T-helper 2 cell treated with Interferon-gamma antibody and Interleukin-4, amounts not matched to agents 5 μg/mL and 100 μg/mL, for 36 hours (primary cell): Measurements from ENCODE around the gene HEPHL1.

Experiments
- DNase-seq: peaks from one replicate; pipeline ENCODE4 v3.0.0; 2021; ENCODE audit warnings: low spot score
- H3K27ac Mint-ChIP-seq: one replicate; pipeline ENCODE4 v1.8.0; 2021; ENCODE audit warnings: mild to moderate bottlenecking, mixed read lengths
- H3K27me3 Mint-ChIP-seq: one replicate; pipeline ENCODE4 v1.8.0; 2021; ENCODE audit warnings: low read depth, mixed read lengths
- H3K36me3 Mint-ChIP-seq: one replicate; pipeline ENCODE4 v1.8.0; 2021; ENCODE audit warnings: low read depth, mixed read lengths
- H3K4me1 Mint-ChIP-seq: one replicate; pipeline ENCODE4 v1.8.0; 2021; ENCODE audit warnings: low read depth, mixed read lengths
- H3K4me3 Mint-ChIP-seq: one replicate; pipeline ENCODE4 v1.8.0; 2022; ENCODE audit warnings: mild to moderate bottlenecking, moderate library complexity, mixed read lengths
- H3K9me3 Mint-ChIP-seq: one replicate; pipeline ENCODE4 v1.8.0; 2021; ENCODE audit warnings: mixed read lengths

The HEPHL1 gene

DNA sequence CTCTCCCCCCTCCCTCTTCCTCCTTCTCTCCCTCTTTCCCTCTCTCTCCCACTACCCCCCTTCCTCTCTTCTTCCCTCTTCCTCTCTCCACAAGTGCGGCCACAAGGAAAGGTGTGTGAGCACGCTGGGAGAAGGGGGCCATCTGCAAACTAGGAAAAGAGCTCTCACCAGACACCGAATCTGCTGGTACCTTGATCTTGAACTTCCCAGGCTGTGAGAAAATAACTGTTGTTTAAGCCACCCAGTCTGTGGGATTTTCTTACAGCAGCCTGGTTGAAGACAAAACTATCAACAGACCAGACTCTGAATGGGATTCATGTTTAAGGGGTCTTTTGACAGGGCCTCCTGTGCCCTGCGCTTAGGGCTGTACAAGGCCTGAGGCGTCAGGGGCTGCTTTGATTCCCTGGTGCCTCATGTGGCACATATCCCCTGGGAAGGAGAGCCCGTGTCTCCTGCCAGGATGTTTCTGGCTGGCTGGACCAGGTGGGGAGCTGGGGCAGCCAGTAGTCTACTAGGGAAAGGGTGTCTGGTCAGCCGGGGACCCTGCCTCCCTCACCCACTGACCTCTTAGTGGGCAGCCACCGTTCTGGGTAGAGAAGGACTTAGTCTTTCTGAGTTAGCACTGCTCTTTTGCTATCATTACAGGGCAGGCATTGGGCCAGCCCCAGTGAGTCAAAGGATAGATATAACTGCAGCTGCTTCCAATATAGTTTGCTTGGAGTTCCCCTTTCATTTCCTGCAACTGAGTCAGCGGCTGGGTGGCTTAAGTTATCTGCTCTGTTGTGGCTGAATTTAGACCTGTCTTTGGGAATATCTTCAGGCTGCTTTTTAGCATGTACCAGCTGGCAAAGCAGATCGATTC lies 113.7 kb downstream of the HEPHL1 start:
- no peak overlapping the region for H3K4me3 Mint-ChIP-seq

DNA sequence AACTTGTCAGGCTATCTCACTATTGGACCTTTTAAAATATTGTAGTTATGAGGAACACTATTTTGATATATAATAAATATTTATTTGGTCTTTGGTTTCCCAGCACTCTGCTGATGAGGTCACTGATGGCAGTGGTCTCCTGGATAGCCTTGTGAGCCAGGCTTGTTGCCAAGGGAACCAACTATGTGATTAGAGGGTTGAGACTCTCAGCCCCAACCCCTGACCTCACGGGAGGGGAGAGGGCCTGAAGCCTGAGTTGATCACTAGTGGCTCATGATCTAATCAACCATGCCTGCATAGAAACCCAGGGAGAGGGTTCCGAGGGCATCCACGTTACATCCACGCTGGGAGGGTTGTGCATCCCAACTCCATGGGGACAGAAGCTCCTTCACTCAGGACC lies 118.3 kb downstream of the HEPHL1 start:
- Mint-ChIP-seq H3K27ac (no peak overlapping the region), H3K4me3 (no peak overlapping the region), H3K27me3 (no peaks in the 10 kb centered on the region), H3K9me3 (no peaks in the 10 kb centered on the region), H3K4me1 (peaks cover 32% of the 10 kb centered on the region), H3K36me3 (peaks cover 4% of the 10 kb centered on the region)
- DNase-seq: no peak

More for the DNA sequence above, 113.7 kb downstream of the HEPHL1 start:
- Mint-ChIP-seq H3K27ac (no peak overlapping the region), H3K4me1 (peaks cover 31% of the 10 kb centered on the region), H3K9me3 (no peaks in the 10 kb centered on the region), H3K36me3 (peaks cover 4% of the 10 kb centered on the region), H3K27me3 (no peaks in the 10 kb centered on the region)
- peak; percentile 51 for DNase-seq

DNA sequence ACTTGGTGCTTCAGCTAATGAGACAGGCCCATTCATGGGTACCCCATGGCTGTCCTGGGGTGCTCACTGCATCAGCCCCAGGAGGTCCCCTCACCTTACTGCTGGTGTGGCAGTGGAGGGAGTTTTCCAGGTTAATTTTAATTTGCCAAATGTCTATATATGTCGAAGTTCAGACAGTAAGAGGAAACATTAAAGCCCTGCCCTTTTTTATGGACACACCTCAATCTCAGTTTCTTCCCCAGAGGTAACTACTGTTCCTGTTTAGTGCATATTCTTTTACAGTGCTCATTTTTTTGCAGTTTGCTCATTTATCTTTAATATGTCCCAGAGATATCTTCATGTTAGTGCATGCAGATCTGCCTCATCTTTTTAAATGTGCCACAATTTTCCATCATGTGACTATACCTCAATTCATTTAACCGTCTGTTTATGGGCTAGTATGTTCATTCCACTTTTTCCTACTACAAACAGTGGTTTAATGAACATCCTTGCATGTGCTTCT lies 119.1 kb downstream of the HEPHL1 start:
- Mint-ChIP-seq H3K9me3 (no peaks in the 10 kb centered on the region), H3K4me3 (no peak overlapping the region), H3K4me1 (peaks cover 25% of the 10 kb centered on the region), H3K27me3 (no peaks in the 10 kb centered on the region), H3K36me3 (peaks cover 4% of the 10 kb centered on the region), H3K27ac (no peak overlapping the region)
- no peak for DNase-seq

DNA sequence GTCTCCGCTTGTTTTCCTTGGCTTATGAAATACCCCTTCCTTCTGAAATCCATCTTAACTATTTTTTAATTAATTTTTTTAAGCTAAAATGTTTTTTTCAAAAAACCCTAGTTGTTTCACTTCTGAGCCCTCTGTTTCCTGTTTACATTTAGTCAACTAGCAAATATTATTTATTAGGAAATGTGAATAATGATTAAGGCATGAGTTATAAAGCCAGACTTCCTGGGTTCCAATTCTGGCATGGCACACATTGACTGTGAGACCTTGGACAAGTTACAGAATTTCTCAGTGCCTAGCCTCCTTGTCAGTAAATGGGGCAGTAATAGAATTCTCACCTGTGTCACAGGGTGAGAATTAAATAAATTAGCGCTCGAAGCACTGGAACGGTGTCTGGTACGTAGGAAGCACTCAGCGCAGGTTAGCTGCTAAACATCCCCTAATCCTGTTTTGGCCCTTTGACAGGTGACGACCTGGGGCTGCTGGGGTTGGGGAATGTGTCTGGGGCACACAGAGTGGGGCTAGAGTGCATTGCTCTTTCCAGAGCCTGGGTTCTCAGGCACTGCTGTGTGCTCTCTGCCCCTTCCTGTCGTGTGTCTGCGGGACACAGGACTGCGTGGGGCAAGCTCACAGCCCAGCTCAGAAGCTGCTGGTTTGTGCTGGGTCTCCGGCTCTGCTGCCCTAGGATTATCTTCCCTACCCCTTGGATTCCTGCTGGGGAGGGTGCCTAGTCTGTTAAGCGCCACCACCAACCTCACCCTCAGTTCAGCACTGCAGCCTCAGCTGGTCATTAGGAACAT lies 120.6 kb downstream of the HEPHL1 start:
- peaks cover 24% of the 10 kb centered on the region for H3K4me1 Mint-ChIP-seq
- peaks cover 2% of the 10 kb centered on the region for H3K36me3 Mint-ChIP-seq
- no peak for DNase-seq
- no peaks in the 10 kb centered on the region for H3K9me3 Mint-ChIP-seq
- no peak overlapping the region for H3K4me3 Mint-ChIP-seq
- no peaks in the 10 kb centered on the region for H3K27me3 Mint-ChIP-seq
- no peak overlapping the region for H3K27ac Mint-ChIP-seq

GRCh38 chr11:94142308-94143281 lies 121.4 kb downstream of the HEPHL1 start:
- Mint-ChIP-seq H3K4me3 (no peak overlapping the region), H3K27ac (no peak overlapping the region), H3K36me3 (no peaks in the 10 kb centered on the region), H3K4me1 (peaks cover 29% of the 10 kb centered on the region), H3K27me3 (no peaks in the 10 kb centered on the region), H3K9me3 (no peaks in the 10 kb centered on the region)
- no peak for DNase-seq

GRCh38 chr11:94144216-94144615 lies 123.1 kb downstream of the HEPHL1 start:
- Mint-ChIP-seq H3K4me1 (peaks cover 40% of the 10 kb centered on the region), H3K4me3 (no peak overlapping the region), H3K27me3 (no peaks in the 10 kb centered on the region), H3K36me3 (no peaks in the 10 kb centered on the region), H3K9me3 (no peaks in the 10 kb centered on the region), H3K27ac (no peak overlapping the region)
- DNase-seq: no peak

DNA sequence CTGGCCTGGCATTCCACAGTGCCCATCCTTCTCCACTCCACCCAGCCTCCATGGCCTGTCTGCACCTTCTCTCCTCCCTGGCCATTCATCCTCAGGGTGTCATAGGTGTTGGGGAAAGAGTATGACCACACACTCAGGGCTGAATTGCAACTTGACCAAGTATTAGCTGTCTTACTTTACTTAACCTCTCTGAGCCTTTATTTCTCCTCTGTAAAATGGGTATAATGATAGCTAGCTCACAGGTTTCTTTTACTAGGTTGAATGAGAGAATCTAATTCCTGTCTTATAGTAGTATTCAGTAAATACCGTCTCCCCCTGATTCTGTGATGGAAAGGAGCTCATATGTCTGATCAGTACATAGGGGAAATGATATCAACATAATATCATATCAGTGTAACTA lies 123.5 kb downstream of the HEPHL1 start:
- no peaks in the 10 kb centered on the region for H3K27me3 Mint-ChIP-seq
- H3K4me3 Mint-ChIP-seq: no peak overlapping the region
- H3K4me1 Mint-ChIP-seq: peaks cover 44% of the 10 kb centered on the region
- no peak overlapping the region for H3K27ac Mint-ChIP-seq
- H3K9me3 Mint-ChIP-seq: no peaks in the 10 kb centered on the region
- no peak for DNase-seq
- H3K36me3 Mint-ChIP-seq: no peaks in the 10 kb centered on the region

DNA sequence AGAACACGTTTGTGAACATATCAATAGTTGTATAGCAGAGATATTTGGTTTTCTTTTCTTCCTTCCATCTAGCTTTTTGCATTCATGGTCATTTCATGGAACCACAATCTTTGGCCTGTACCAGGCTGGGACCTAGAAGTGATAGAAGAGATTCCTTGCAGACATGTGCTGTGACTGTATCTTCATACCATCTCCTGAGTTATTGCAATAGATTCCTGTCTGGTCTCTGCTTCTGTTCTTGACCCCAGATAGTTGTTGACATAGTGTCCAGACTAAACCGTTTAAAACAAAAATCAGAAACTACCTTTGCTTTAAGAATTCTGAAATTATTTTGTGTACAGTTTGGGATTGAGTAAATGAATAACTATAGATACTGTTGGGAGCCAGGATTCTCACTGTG lies 124.3 kb downstream of the HEPHL1 start:
- no peaks in the 10 kb centered on the region for H3K27me3 Mint-ChIP-seq
- H3K27ac Mint-ChIP-seq: no peak overlapping the region
- H3K4me1 Mint-ChIP-seq: peaks cover 43% of the 10 kb centered on the region
- H3K36me3 Mint-ChIP-seq: no peaks in the 10 kb centered on the region
- DNase-seq: no peak
- H3K9me3 Mint-ChIP-seq: no peaks in the 10 kb centered on the region
- no peak overlapping the region for H3K4me3 Mint-ChIP-seq

- no peaks in the 10 kb centered on the region for H3K9me3 Mint-ChIP-seq
- H3K36me3 Mint-ChIP-seq: no peaks in the 10 kb centered on the region
- no peak overlapping the region for H3K4me3 Mint-ChIP-seq
- no peaks in the 10 kb centered on the region for H3K27me3 Mint-ChIP-seq
- peaks cover 46% of the 10 kb centered on the region for H3K4me1 Mint-ChIP-seq
- no peak for DNase-seq
- no peak overlapping the region for H3K27ac Mint-ChIP-seq
These were observed 124.8 kb downstream of the HEPHL1 start for GRCh38 chr11:94145916-94146315.

GRCh38 chr11:94147433-94147845 lies 126.3 kb downstream of the HEPHL1 start:
- Mint-ChIP-seq H3K36me3 (no peaks in the 10 kb centered on the region), H3K4me1 (peaks cover 56% of the 10 kb centered on the region), H3K4me3 (peak overlapping the region; percentile 7), H3K9me3 (no peaks in the 10 kb centered on the region), H3K27ac (no peak overlapping the region), H3K27me3 (no peaks in the 10 kb centered on the region)
- peak; percentile 66 for DNase-seq

- Mint-ChIP-seq H3K4me3 (no peak overlapping the region), H3K4me1 (peaks cover 56% of the 10 kb centered on the region), H3K9me3 (no peaks in the 10 kb centered on the region), H3K27ac (no peak overlapping the region), H3K36me3 (no peaks in the 10 kb centered on the region), H3K27me3 (no peaks in the 10 kb centered on the region)
- DNase-seq: no peak
These were observed 127.0 kb downstream of the HEPHL1 start for GRCh38 chr11:94148189-94148588.

DNA sequence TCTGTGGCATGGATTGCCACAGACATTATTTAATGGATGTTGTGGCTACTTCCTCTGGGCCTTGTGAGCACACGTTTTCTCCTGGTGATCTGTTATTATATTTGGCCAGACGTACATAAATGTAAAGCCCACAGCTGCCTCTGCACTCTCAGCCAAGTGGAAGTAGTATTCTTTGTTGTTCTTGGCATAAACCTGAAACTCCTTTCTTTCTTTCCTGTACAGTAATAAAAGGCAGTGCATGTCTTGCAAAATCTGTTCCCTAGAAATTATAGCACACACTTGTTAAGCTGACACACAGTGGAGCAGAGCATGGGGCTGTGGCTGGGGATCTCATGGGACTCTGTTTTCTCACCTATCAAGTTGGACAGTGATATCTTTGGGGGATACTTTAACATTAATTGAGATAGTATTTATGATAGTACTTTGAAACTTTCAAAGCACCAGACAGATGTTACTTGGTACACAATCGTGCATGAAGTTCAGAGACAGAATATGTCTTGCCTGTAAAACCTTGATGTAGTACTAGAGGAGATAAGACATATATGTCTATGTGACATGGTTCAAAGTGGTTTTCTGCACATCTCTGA lies 128.4 kb downstream of the HEPHL1 start:
- Mint-ChIP-seq H3K4me3 (no peak overlapping the region), H3K9me3 (no peaks in the 10 kb centered on the region), H3K4me1 (peaks cover 56% of the 10 kb centered on the region), H3K27me3 (no peaks in the 10 kb centered on the region), H3K36me3 (peaks cover 7% of the 10 kb centered on the region), H3K27ac (no peak overlapping the region)
- DNase-seq: no peak

DNA sequence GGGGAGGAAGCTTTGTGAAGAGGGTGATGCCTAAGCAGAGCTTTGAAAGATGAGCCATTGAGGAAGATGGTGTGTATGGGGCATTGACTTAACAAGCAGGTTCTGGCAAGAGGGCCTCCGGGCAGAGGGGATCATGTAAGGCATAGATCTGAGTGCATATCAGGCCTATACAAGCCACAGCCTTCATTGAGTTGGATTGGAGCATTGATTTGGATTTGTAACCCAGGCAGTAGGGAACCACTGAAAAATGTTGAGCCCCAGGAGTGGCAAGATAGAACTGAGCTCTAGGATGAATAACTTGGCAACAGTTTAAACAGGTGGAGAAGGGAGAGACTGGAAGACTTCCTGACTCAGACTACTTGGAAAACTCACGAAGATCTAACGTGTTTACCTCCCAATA lies 128.9 kb downstream of the HEPHL1 start:
- Mint-ChIP-seq H3K27ac (no peak overlapping the region), H3K36me3 (peaks cover 7% of the 10 kb centered on the region), H3K27me3 (no peaks in the 10 kb centered on the region), H3K4me3 (no peak overlapping the region), H3K9me3 (no peaks in the 10 kb centered on the region), H3K4me1 (peaks cover 56% of the 10 kb centered on the region)
- DNase-seq: no peak
